HCT116 (cell line): ENCODE measurements around the gene ABI1. TPM values are rescaled to one million over a fixed set of nuclear protein-coding genes. Genes with fewer than 3 reads are reported as not detected.

ENCODE experiments used
- ATAC-seq: fragments of 200-7000 bp; cut with Tn5 transposase; 2 replicates; pipeline ENCODE4 v1.9.1; 2020; ENCODE audit warnings: mild to moderate bottlenecking, moderate library complexity
- BruUV-seq: library from RNA; stranded (reverse); fragments of 400-500 nt; replicated peaks from 2 replicates; lab custom pipeline; 2021; lab: Mats Ljungman, UMichigan
- CTCF ChIA-PET: fragments of 300-600 bp; sonication (Branson Sonifier 250); formaldehyde crosslinking; loops from one replicate; lab custom pipeline; 2021; ENCODE audit warnings: antibody characterized with exemption; lab: Charles Lee
- POLR2A ChIA-PET: fragments of 300-600, 350-600 bp; sonication (Branson Sonifier 250); formaldehyde crosslinking; loops from one replicate; lab custom pipeline; 2021; ENCODE audit warnings: antibody characterized with exemption; lab: Charles Lee
- RAD21 ChIA-PET, 2 experiments: fragments of 300-600 bp; sonication (Branson Sonifier 250); formaldehyde crosslinking; loops; one replicate each; lab custom pipeline; 2023; ENCODE audit warnings: low total read pairs in 2 of 2; ENCODE audit not compliant: uncharacterized antibody in 2 of 2, unreplicated experiment in 2 of 2, low non-redundant PET in 1 of 2; lab: Charles Lee
- DNase-seq: peaks from one replicate; pipeline ENCODE4 v3.0.0-alpha.2; 2010; ENCODE audit warnings: low read depth, low spot score
- H2AFZ ChIP-seq: fragments of 200-600 bp; shearing (Covaris generic), sonication (generic); 2 replicates; pipeline ENCODE4 v1.6.1; 2017; ENCODE audit warnings: low read depth, mixed run types, mixed read lengths, antibody characterized with exemption, low read length; ENCODE audit not compliant: poor library complexity, severe bottlenecking
- H3K27ac ChIP-seq: 2 replicates; pipeline ENCODE4 v1.5.1; 2012; ENCODE audit warnings: low read depth, low read length
- H3K27me3 ChIP-seq: fragments of 200-600 bp; sonication (generic); 2 replicates; pipeline ENCODE4 v1.6.1; 2016; ENCODE audit warnings: mixed run types, low read length, mixed read lengths; ENCODE audit not compliant: insufficient read depth
- H3K36me3 ChIP-seq, 2 experiments: fragments of 200-500 bp in 1 of 2; fragments of 200-600 bp in 1 of 2; sonication (Bioruptor generic) in 1 of 2; sonication (generic) in 1 of 2; 2 replicates each; pipeline versions ENCODE4 v1.5.1 to v1.6.1; 2014 to 2016; ENCODE audit warnings: low read length in 2 of 2, inconsistent platforms in 1 of 2, mixed read lengths in 1 of 2, mixed run types in 1 of 2; ENCODE audit not compliant: insufficient read depth in 2 of 2, control insufficient read depth in 1 of 2
- H3K4me1 ChIP-seq, 2 experiments: fragments of 200-600 bp in 1 of 2; sonication (generic) in 1 of 2; 2 replicates each; pipeline versions ENCODE4 v1.5.1 to v1.6.1; 2012 to 2017; ENCODE audit warnings: low read length in 2 of 2, inconsistent platforms in 1 of 2, mild to moderate bottlenecking in 1 of 2, mixed read lengths in 1 of 2, mixed run types in 1 of 2, moderate library complexity in 1 of 2; ENCODE audit not compliant: insufficient read depth in 2 of 2, control insufficient read depth in 1 of 2
- H3K4me2 ChIP-seq: fragments of 200-600 bp; sonication (generic); 2 replicates; pipeline ENCODE4 v1.6.1; 2017; ENCODE audit warnings: mixed run types, low read length, mixed read lengths
- H3K4me3 ChIP-seq, 2 experiments: fragments of 200-600 bp in 1 of 2; sonication (generic) in 1 of 2; replicated peaks in 1 of 2; 2 replicates each; pipeline ENCODE4 v1.5.1; 2011 to 2016; ENCODE audit warnings: low read length in 2 of 2, control low read depth in 1 of 2, low read depth in 1 of 2, mild to moderate bottlenecking in 1 of 2, mixed read lengths in 1 of 2, mixed run types in 1 of 2
- H3K79me2 ChIP-seq: fragments of 200-600 bp; sonication (generic); 2 replicates; pipeline ENCODE4 v1.6.1; 2017; ENCODE audit warnings: mild to moderate bottlenecking, mixed run types, low read length, moderate library complexity, mixed read lengths; ENCODE audit not compliant: insufficient read depth
- H3K9ac ChIP-seq: fragments of 200-600 bp; sonication (generic); 2 replicates; pipeline ENCODE4 v1.6.1; 2016; ENCODE audit warnings: low read length, mixed read lengths
- H3K9me2 ChIP-seq: fragments of 200-600 bp; sonication (generic), shearing (Covaris generic); 2 replicates; pipeline ENCODE4 v1.6.1; 2017; ENCODE audit warnings: mixed run types, mild to moderate bottlenecking, moderate library complexity; ENCODE audit not compliant: insufficient read depth
- H3K9me3 ChIP-seq, 2 experiments: fragments of 200-500 bp in 1 of 2; fragments of 200-600 bp in 1 of 2; sonication (Bioruptor generic) in 1 of 2; sonication (generic) in 1 of 2; 2 replicates each; pipeline ENCODE4 v1.6.1; 2014 to 2017; ENCODE audit warnings: low read length in 2 of 2, mixed read lengths in 2 of 2, inconsistent platforms in 1 of 2, low read depth in 1 of 2, mild to moderate bottlenecking in 1 of 2, mixed run types in 1 of 2, moderate library complexity in 1 of 2; ENCODE audit not compliant: control insufficient read depth in 1 of 2, insufficient read depth in 1 of 2
- H4K20me1 ChIP-seq: fragments of 200-600 bp; sonication (generic), shearing (Covaris generic); 2 replicates; pipeline ENCODE4 v1.6.1; 2017; ENCODE audit warnings: mixed run types, mild to moderate bottlenecking, moderate library complexity; ENCODE audit not compliant: insufficient read depth
- CEBPB ChIP-seq: IDR thresholded peaks from 2 replicates; pipeline ENCODE4 v1.6.1; 2012; ENCODE audit warnings: low read depth
- EGR1 ChIP-seq: IDR thresholded peaks from 2 replicates; pipeline ENCODE4 v1.6.1; 2012; ENCODE audit warnings: low read depth
- ELF1 ChIP-seq: IDR thresholded peaks from 2 replicates; pipeline ENCODE4 v1.6.1; 2012; ENCODE audit warnings: low read depth, borderline replicate concordance
- EZH2 ChIP-seq: fragments of 200-600 bp; sonication (generic); IDR thresholded peaks from 2 replicates; pipeline ENCODE4 v1.6.1; 2017; ENCODE audit warnings: antibody characterized with exemption, mixed run types
- FOSL1 ChIP-seq: IDR thresholded peaks from 2 replicates; pipeline ENCODE4 v1.6.1; 2012; ENCODE audit warnings: low read depth
- POLR2AphosphoS5 ChIP-seq: IDR thresholded peaks from 2 replicates; pipeline ENCODE4 v1.6.1; 2011; ENCODE audit warnings: mild to moderate bottlenecking, low read depth, low read length, moderate library complexity
- RAD21 ChIP-seq: IDR thresholded peaks from 2 replicates; pipeline ENCODE4 v1.6.1; 2012; ENCODE audit warnings: low read depth, mild to moderate bottlenecking
- ZFX ChIP-seq: fragments of 450-650 bp; IDR thresholded peaks from 2 replicates; pipeline ENCODE4 v1.6.1; 2017
- ZNF274 ChIP-seq: fragments of 200-500 bp; sonication (Bioruptor generic); IDR thresholded peaks from 2 replicates; pipeline ENCODE4 v1.6.1; 2014; ENCODE audit warnings: mild to moderate bottlenecking, low read depth, low read length, inconsistent platforms
- intact Hi-C: fragments of 100-400 bp; cut with micrococcal nuclease; formaldehyde crosslinking; loops from 2 replicates; pipeline ENCODE4 v1.10.0; 2022
- total RNA-seq: library from RNA; stranded (reverse); gene quantifications from one replicate; pipeline ENCODE4 v1.2.1, GENCODE V29; 2021; ENCODE audit not compliant: unreplicated experiment
- TF ChIP-seq, protein P1 (sequence below): IDR thresholded peaks from 2 replicates; pipeline ENCODE4 v1.6.1; 2012; ENCODE audit warnings: low read depth
- TF ChIP-seq, protein P2 (sequence below): IDR thresholded peaks from 2 replicates; pipeline ENCODE4 v1.6.1; 2012
- TF ChIP-seq, protein P3 (sequence below): IDR thresholded peaks from 2 replicates; pipeline ENCODE4 v1.6.1; 2011; ENCODE audit warnings: mild to moderate bottlenecking, low read length, moderate library complexity; ENCODE audit not compliant: insufficient replicate concordance; ENCODE audit errors: extremely low read depth

ABI1 gene
- total RNA-seq, 1 experiment from 2014 or later: 34.8 TPM

DNA sequence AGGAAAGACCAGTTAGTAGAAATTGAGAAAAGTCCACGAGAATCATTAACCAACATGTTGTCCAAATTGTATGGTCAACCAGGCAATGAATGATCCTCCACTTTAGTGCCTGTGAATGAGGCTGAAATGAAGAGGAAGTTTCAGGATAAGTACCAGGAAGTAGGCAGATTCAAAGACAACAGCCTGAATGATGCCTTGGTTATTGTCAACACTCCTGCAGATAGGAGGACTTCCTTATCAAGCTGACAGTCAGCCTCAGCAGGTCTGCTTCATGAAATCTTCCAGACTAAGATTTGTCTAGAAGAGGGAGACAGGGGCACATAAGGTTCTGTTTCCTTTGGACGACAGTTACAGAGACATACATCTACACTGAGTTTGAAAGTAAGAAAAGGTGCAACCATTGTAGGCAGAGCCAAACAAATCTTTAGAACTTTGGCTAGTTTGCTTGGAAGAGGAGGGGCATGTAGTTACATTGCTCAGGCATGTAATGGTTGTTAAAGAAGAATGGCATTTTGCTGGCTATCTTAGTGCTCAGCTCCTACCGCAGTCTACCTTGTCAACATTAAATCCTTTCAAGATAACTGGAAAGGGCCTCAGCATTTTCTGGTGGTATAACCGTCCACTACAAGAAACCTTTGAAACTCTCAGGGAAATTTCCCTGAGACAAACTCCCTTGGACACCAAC is 81.4 kb downstream of the ABI1 start:
- peaks cover 23 to 34% of the 10 kb centered on the region in 2 experiments for H3K4me1 ChIP-seq
- H3K4me2 ChIP-seq: no peak overlapping the region
- no peak overlapping the region for H3K9ac ChIP-seq
- DNase-seq: no peak
- H3K36me3 ChIP-seq: no peaks in the 10 kb centered on the region
- no peak overlapping the region for H2AFZ ChIP-seq
- no peak overlapping the region for H3K4me3 ChIP-seq
- H3K27ac ChIP-seq: no peak overlapping the region
- H3K79me2 ChIP-seq: peaks cover 42% of the 10 kb centered on the region
- no peak for ATAC-seq
- RAD21 ChIA-PET: no interaction called here
- no peaks in the 10 kb centered on the region; a peak in 1 of 4 replicates for H3K9me3 ChIP-seq
- intact Hi-C loops: no loop called here
- no TSS peak for BruUV-seq
- H3K9me2 ChIP-seq: no peaks in the 10 kb centered on the region
- TF ChIP-seq, protein P1, sequence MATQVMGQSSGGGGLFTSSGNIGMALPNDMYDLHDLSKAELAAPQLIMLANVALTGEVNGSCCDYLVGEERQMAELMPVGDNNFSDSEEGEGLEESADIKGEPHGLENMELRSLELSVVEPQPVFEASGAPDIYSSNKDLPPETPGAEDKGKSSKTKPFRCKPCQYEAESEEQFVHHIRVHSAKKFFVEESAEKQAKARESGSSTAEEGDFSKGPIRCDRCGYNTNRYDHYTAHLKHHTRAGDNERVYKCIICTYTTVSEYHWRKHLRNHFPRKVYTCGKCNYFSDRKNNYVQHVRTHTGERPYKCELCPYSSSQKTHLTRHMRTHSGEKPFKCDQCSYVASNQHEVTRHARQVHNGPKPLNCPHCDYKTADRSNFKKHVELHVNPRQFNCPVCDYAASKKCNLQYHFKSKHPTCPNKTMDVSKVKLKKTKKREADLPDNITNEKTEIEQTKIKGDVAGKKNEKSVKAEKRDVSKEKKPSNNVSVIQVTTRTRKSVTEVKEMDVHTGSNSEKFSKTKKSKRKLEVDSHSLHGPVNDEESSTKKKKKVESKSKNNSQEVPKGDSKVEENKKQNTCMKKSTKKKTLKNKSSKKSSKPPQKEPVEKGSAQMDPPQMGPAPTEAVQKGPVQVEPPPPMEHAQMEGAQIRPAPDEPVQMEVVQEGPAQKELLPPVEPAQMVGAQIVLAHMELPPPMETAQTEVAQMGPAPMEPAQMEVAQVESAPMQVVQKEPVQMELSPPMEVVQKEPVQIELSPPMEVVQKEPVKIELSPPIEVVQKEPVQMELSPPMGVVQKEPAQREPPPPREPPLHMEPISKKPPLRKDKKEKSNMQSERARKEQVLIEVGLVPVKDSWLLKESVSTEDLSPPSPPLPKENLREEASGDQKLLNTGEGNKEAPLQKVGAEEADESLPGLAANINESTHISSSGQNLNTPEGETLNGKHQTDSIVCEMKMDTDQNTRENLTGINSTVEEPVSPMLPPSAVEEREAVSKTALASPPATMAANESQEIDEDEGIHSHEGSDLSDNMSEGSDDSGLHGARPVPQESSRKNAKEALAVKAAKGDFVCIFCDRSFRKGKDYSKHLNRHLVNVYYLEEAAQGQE: no peak
- TF ChIP-seq ZFX (no peak), ZNF274 (no peak)
- H3K27me3 ChIP-seq: no peaks in the 10 kb centered on the region
- POLR2A ChIA-PET: no interaction called here
- CTCF ChIA-PET: no interaction called here
- H4K20me1 ChIP-seq: no peaks in the 10 kb centered on the region

DNA sequence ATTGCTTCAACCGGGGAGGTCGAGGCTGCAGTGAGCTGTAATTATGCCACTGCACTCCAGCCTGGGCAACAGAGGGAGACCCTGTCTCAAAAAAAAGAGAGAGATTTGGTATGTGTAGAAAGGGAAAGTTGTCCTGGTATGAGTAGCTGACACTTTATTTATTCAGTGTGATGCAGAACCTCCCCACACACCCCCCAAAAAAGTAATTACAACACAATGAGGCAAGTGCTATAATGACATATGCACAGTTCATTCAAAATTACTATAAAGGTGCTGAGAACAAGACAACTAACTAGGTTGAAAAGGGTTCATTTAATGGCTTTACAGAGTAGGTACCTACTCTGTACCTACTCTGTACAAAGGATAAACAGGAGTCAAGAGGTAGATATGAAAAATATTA is 83.1 kb downstream of the ABI1 start:
- DNase-seq: no peak
- no TSS peak for BruUV-seq
- ChIA-PET POLR2A (no interaction called here), RAD21 (no interaction called here), CTCF (no interaction called here)
- Histone ChIP-seq H3K27me3 (no peaks in the 10 kb centered on the region), H3K4me2 (no peak overlapping the region), H3K4me3 (no peak overlapping the region), H3K27ac (no peak overlapping the region), H3K9ac (no peak overlapping the region), H3K9me3 (no peaks in the 10 kb centered on the region; a peak in 1 of 4 replicates), H3K4me1 (peaks cover 23 to 34% of the 10 kb centered on the region in 2 experiments), H3K9me2 (no peaks in the 10 kb centered on the region), H4K20me1 (no peaks in the 10 kb centered on the region), H3K79me2 (peaks cover 46% of the 10 kb centered on the region), H2AFZ (no peak overlapping the region), H3K36me3 (no peaks in the 10 kb centered on the region)
- intact Hi-C loops: no loop called here
- no peak for ATAC-seq
- TF ChIP-seq FOSL1 (no peak), RAD21 (no peak), EGR1 (no peak), ELF1 (no peak), CEBPB (no peak), POLR2AphosphoS5 (no peak), ZNF274 (no peak), EZH2 (no peak)
- TF ChIP-seq, protein P2, sequence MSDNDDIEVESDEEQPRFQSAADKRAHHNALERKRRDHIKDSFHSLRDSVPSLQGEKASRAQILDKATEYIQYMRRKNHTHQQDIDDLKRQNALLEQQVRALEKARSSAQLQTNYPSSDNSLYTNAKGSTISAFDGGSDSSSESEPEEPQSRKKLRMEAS: no peak
- TF ChIP-seq, protein P3, sequence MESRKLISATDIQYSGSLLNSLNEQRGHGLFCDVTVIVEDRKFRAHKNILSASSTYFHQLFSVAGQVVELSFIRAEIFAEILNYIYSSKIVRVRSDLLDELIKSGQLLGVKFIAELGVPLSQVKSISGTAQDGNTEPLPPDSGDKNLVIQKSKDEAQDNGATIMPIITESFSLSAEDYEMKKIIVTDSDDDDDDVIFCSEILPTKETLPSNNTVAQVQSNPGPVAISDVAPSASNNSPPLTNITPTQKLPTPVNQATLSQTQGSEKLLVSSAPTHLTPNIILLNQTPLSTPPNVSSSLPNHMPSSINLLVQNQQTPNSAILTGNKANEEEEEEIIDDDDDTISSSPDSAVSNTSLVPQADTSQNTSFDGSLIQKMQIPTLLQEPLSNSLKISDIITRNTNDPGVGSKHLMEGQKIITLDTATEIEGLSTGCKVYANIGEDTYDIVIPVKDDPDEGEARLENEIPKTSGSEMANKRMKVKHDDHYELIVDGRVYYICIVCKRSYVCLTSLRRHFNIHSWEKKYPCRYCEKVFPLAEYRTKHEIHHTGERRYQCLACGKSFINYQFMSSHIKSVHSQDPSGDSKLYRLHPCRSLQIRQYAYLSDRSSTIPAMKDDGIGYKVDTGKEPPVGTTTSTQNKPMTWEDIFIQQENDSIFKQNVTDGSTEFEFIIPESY: no peak
